HL-60 (cell line): Measurements from ENCODE around the gene SLC4A4.

ENCODE experiments used
- DNase-seq, 2 experiments: peaks; one replicate each; pipeline ENCODE4 v3.0.0-alpha.2; 2010 to 2020; ENCODE audit warnings: low read depth in 1 of 2, low spot score in 1 of 2
- H3K27ac ChIP-seq: fragments of 250-450 bp; sonication (Bioruptor Pico); replicated peaks from 2 replicates; pipeline ENCODE4 v1.5.1; 2020; ENCODE audit warnings: mild to moderate bottlenecking, moderate library complexity
- H3K27me3 ChIP-seq: fragments of 250-450 bp; sonication (Bioruptor Pico); 2 replicates; pipeline ENCODE4 v1.5.1; 2021; ENCODE audit warnings: mild to moderate bottlenecking, moderate library complexity; ENCODE audit not compliant: insufficient read depth, poor library complexity, severe bottlenecking
- H3K4me3 ChIP-seq: replicated peaks from 2 replicates; pipeline ENCODE4 v1.5.1; 2011; ENCODE audit warnings: mild to moderate bottlenecking, control low read depth, low read length; ENCODE audit not compliant: insufficient read depth
- GABPA ChIP-seq: IDR thresholded peaks from 2 replicates; pipeline ENCODE4 v1.6.1; 2012; ENCODE audit warnings: low read depth
- POLR2AphosphoS5 ChIP-seq: IDR thresholded peaks from 2 replicates; pipeline ENCODE4 v1.6.1; 2012; ENCODE audit warnings: low read depth
- SPI1 ChIP-seq: IDR thresholded peaks from 2 replicates; pipeline ENCODE4 v1.6.1; 2012; ENCODE audit warnings: low read depth, mild to moderate bottlenecking, borderline replicate concordance
- TF ChIP-seq, protein P1 (sequence below): IDR thresholded peaks from one replicate; pipeline ENCODE4 v1.5.1; 2011; ENCODE audit warnings: low read length, control low read depth, inconsistent platforms; ENCODE audit not compliant: insufficient read depth
- TF ChIP-seq, protein P2 (sequence below): IDR thresholded peaks from 2 replicates; pipeline ENCODE4 v1.6.1; 2012; ENCODE audit warnings: low read depth; ENCODE audit not compliant: insufficient replicate concordance

SLC4A4 gene

DNA sequence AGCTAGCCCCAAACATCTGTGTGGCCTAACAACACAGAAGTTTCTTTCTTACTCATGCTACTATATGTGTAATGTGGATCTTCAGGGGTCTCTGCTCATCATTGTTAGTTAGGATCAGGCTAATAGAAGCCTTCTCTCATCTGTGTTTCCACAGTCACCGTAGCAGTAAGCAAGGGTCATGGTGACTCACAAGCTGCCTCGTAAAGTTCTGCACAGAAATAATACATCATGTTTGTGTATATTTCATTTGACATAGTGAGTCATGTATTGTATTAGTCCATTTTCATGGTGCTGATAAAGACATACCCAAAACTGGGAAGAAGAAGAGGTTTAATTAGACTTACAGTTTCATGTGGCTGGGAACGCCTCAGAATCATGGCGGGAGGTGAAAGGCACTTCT lies 38.7 kb downstream of the SLC4A4 start:
- no peaks in the 10 kb centered on the region for H3K27me3 ChIP-seq
- no peak for DNase-seq
- H3K27ac ChIP-seq, result no peak overlapping the region
- TF ChIP-seq, protein P1, sequence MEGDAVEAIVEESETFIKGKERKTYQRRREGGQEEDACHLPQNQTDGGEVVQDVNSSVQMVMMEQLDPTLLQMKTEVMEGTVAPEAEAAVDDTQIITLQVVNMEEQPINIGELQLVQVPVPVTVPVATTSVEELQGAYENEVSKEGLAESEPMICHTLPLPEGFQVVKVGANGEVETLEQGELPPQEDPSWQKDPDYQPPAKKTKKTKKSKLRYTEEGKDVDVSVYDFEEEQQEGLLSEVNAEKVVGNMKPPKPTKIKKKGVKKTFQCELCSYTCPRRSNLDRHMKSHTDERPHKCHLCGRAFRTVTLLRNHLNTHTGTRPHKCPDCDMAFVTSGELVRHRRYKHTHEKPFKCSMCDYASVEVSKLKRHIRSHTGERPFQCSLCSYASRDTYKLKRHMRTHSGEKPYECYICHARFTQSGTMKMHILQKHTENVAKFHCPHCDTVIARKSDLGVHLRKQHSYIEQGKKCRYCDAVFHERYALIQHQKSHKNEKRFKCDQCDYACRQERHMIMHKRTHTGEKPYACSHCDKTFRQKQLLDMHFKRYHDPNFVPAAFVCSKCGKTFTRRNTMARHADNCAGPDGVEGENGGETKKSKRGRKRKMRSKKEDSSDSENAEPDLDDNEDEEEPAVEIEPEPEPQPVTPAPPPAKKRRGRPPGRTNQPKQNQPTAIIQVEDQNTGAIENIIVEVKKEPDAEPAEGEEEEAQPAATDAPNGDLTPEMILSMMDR, result no peak
- TF ChIP-seq, protein P2, sequence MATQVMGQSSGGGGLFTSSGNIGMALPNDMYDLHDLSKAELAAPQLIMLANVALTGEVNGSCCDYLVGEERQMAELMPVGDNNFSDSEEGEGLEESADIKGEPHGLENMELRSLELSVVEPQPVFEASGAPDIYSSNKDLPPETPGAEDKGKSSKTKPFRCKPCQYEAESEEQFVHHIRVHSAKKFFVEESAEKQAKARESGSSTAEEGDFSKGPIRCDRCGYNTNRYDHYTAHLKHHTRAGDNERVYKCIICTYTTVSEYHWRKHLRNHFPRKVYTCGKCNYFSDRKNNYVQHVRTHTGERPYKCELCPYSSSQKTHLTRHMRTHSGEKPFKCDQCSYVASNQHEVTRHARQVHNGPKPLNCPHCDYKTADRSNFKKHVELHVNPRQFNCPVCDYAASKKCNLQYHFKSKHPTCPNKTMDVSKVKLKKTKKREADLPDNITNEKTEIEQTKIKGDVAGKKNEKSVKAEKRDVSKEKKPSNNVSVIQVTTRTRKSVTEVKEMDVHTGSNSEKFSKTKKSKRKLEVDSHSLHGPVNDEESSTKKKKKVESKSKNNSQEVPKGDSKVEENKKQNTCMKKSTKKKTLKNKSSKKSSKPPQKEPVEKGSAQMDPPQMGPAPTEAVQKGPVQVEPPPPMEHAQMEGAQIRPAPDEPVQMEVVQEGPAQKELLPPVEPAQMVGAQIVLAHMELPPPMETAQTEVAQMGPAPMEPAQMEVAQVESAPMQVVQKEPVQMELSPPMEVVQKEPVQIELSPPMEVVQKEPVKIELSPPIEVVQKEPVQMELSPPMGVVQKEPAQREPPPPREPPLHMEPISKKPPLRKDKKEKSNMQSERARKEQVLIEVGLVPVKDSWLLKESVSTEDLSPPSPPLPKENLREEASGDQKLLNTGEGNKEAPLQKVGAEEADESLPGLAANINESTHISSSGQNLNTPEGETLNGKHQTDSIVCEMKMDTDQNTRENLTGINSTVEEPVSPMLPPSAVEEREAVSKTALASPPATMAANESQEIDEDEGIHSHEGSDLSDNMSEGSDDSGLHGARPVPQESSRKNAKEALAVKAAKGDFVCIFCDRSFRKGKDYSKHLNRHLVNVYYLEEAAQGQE, result no peak
- no peak for TF ChIP-seq SPI1
- TF ChIP-seq POLR2AphosphoS5, result no peak
- TF ChIP-seq GABPA, result no peak
- no peak overlapping the region for H3K4me3 ChIP-seq

DNA sequence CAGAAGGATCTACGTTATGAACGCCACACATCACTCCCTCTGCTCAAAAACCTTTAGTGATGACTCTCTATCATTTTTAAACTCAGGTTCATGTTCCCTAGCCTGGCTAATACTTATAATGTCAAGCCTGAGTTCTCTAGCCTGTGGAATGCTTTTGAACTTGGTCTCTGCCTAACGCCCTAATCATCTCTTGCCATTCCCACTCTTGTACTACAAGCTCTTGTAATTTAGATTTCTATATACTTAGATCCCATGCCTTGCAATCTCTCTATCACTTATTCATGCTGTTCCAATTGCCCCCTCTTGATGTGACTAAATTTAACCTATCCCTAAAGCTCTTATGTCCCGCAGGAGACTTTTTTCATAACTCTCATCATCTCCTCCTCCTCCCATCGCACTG lies 40.3 kb downstream of the SLC4A4 start:
- no peak for DNase-seq

DNA sequence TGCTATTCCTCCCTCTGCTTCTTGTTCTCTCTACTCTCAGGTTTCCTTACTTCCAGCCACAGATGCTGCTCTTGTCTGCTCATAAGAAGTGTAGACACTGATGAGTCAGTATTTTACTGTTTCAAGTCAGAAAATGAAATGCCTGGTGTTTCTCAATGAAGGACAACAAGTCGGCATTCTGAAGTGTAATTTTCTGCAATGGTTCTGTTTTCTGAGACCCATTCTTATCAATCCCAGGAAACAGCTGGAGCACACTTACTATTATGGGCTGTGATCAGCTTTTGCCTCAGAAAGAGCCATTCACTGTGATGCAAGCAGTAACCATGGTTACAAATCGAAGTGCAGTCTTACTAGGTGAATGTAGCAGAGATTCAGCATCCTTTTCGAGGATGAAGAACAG lies 42.0 kb downstream of the SLC4A4 start:
- no peak overlapping the region for H3K27ac ChIP-seq
- TF ChIP-seq, protein P2, result no peak
- no peak for TF ChIP-seq SPI1
- TF ChIP-seq POLR2AphosphoS5, result no peak
- no peak for TF ChIP-seq GABPA
- TF ChIP-seq, protein P1, result no peak
- H3K27me3 ChIP-seq, result no peaks in the 10 kb centered on the region
- H3K4me3 ChIP-seq, result no peak overlapping the region
- no peak for DNase-seq

More for the DNA sequence above, 40.3 kb downstream of the SLC4A4 start:
- no peaks in the 10 kb centered on the region for H3K27me3 ChIP-seq
- TF ChIP-seq POLR2AphosphoS5 (no peak), SPI1 (no peak), GABPA (no peak)
- TF ChIP-seq, protein P1, result no peak
- TF ChIP-seq, protein P2, result no peak
- no peak overlapping the region for H3K4me3 ChIP-seq
- H3K27ac ChIP-seq, result no peak overlapping the region
